Measurements from ENCODE around the gene TTC38.

TTC38 gene

GRCh38 chr22:46276563-46276962, 8.8 kb downstream of the TTC38 start:
- Histone ChIP-seq H3K36me3 (ENCODE audit: control insufficient read depth in 2 of 2, insufficient read depth in 1 of 2, low read length in 2 of 2) (peaks cover 18 to 97% of the 10 kb centered on the region in 2 experiments), H3K4me3 (ENCODE audit: low read depth, low read length) (no peak overlapping the region), H3K9me3 (ENCODE audit: control insufficient read depth, insufficient read depth, low read depth, low read length) (no peaks in the 10 kb centered on the region), H3K27ac (ENCODE audit: extremely low read depth, low read depth, low read length) (no peak overlapping the region), H3K4me1 (ENCODE audit: control insufficient read depth, insufficient read depth, low read length) (no peaks in the 10 kb centered on the region)
- CTCF ChIA-PET = interaction anchor here (0.7 to 0.8 kb wide), 2 partner anchors 78 to 154 kb away, joined by 3 read pairs; no protein-coding TSS in a partner anchor
- POLR2A ChIA-PET = interaction anchor here (1.7 to 2.1 kb wide), 2 partner anchors 9 to 26 kb away, joined by 5 to 12 read pairs; partner anchors contain the start of genes CDPF1 and TTC38
- TF ChIP-seq BCL11B (tag by site-specific recombination; IDR thresholded peaks at IDR 0.05; ENCODE audit: low read depth) = no peak

- Histone ChIP-seq H3K4me3 (ENCODE audit: low read depth, low read length) (no peak overlapping the region), H3K36me3 (ENCODE audit: control insufficient read depth in 2 of 2, insufficient read depth in 1 of 2, low read length in 2 of 2) (peaks cover 20 to 95% of the 10 kb centered on the region in 2 experiments), H3K27ac (ENCODE audit: extremely low read depth, low read depth, low read length) (no peak overlapping the region), H3K9me3 (ENCODE audit: control insufficient read depth, insufficient read depth, low read depth, low read length) (no peaks in the 10 kb centered on the region), H3K4me1 (ENCODE audit: control insufficient read depth, insufficient read depth, low read length) (no peaks in the 10 kb centered on the region)
- ChIA-PET POLR2A (interaction anchor here (0.9 kb wide), 1 partner anchor 11 kb away, joined by 5 read pairs; the partner anchor contains the start of gene TTC38), CTCF (interaction anchor here (0.5 to 0.6 kb wide), 3 partner anchors 42 to 156 kb away, joined by 3 read pairs; no protein-coding TSS in a partner anchor)
- TF ChIP-seq WT1 (tag by site-specific recombination; IDR thresholded peaks at IDR 0.05) (no peak), ZNF19 (tag by site-specific recombination; IDR thresholded peaks at IDR 0.05; ENCODE audit: low read depth) (no peak), ZNF132 (tag by site-specific recombination; IDR thresholded peaks at IDR 0.05; ENCODE audit: borderline replicate concordance) (no peak), ZNF600 (tag by site-specific recombination; IDR thresholded peaks at IDR 0.05) (no peak), REPIN1 (tag by site-specific recombination; IDR thresholded peaks at IDR 0.05; ENCODE audit: low read depth) (no peak), ZBTB49 (tag by site-specific recombination; IDR thresholded peaks at IDR 0.05; ENCODE audit: low read depth) (no peak), ZNF24 (tag by site-specific recombination; IDR thresholded peaks at IDR 0.05) (no peak), IKZF3 (tag by site-specific recombination; IDR thresholded peaks at IDR 0.05) (no peak), TCF7L2 (IDR thresholded peaks at IDR 0.05; ENCODE audit: borderline replicate concordance, low read depth, low read length) (no peak), YY1 (tag by site-specific recombination; IDR thresholded peaks at IDR 0.05) (no peak)
Observed at GRCh38 chr22:46278656-46279645, 11.1 kb downstream of the TTC38 start.

GRCh38 chr22:46280063-46280817, 12.4 kb downstream of the TTC38 start:
- POLR2A ChIA-PET = interaction anchor here (0.7 to 1.5 kb wide), 5 partner anchors 9 to 15 kb away, joined by 3 to 5 read pairs (median 3); no protein-coding TSS in a partner anchor
- Histone ChIP-seq H3K4me3 (ENCODE audit: low read depth, low read length) (no peak overlapping the region), H3K9me3 (ENCODE audit: control insufficient read depth, insufficient read depth, low read depth, low read length) (no peaks in the 10 kb centered on the region), H3K4me1 (ENCODE audit: control insufficient read depth, insufficient read depth, low read length) (no peaks in the 10 kb centered on the region), H3K36me3 (ENCODE audit: control insufficient read depth in 2 of 2, insufficient read depth in 1 of 2, low read length in 2 of 2) (peaks cover 20 to 95% of the 10 kb centered on the region in 2 experiments), H3K27ac (ENCODE audit: extremely low read depth, low read depth, low read length) (no peak overlapping the region)
- TF ChIP-seq ZNF48 (tag by site-specific recombination; IDR thresholded peaks at IDR 0.05) (no peak), ZNF350 (tag by site-specific recombination; IDR thresholded peaks at IDR 0.05) (no peak), GLI2 (tag by site-specific recombination; IDR thresholded peaks at IDR 0.05; ENCODE audit: borderline replicate concordance, low read depth) (no peak), ZSCAN30 (tag by site-specific recombination; IDR thresholded peaks at IDR 0.05) (no peak), OSR2 (tag by site-specific recombination; IDR thresholded peaks at IDR 0.05) (no peak), ZNF670 (tag by site-specific recombination; IDR thresholded peaks at IDR 0.05; ENCODE audit: low read depth) (no peak), ZNF202 (tag by site-specific recombination; IDR thresholded peaks at IDR 0.05; ENCODE audit: borderline replicate concordance) (no peak), ZNF398 (tag by site-specific recombination; IDR thresholded peaks at IDR 0.05) (no peak), ZNF530 (tag by site-specific recombination; IDR thresholded peaks at IDR 0.05; ENCODE audit: low read depth) (no peak)
- CTCF ChIA-PET = interaction anchor here (0.6 to 1.7 kb wide), 3 partner anchors 158 to 286 kb away, joined by 4 to 7 read pairs (median 4); no protein-coding TSS in a partner anchor
